Neuronal stem cell (in vitro differentiated cells): ENCODE results near the gene ASH1L.

Source experiments
- DNase-seq: peaks from one replicate; pipeline ENCODE4 v3.0.0-alpha.2; 2013; ENCODE audit warnings: low spot score
- H2AFZ ChIP-seq: one replicate; pipeline ENCODE4 v1.6.1; 2013; ENCODE audit warnings: mild to moderate bottlenecking, low read length, inconsistent platforms
- H2AK5ac ChIP-seq: 2 replicates; pipeline ENCODE4 v1.6.1; 2013; ENCODE audit warnings: low read depth, mild to moderate bottlenecking, inconsistent platforms, low read length, moderate library complexity, mixed read lengths
- H2BK120ac ChIP-seq: 2 replicates; pipeline ENCODE4 v1.6.1; 2013; ENCODE audit warnings: low read depth, mild to moderate bottlenecking, inconsistent platforms, low read length, moderate library complexity, mixed read lengths
- H2BK12ac ChIP-seq: one replicate; pipeline ENCODE4 v1.6.1; 2013; ENCODE audit warnings: low read length, inconsistent platforms
- H2BK15ac ChIP-seq: 2 replicates; pipeline ENCODE4 v1.6.1; 2013; ENCODE audit warnings: mild to moderate bottlenecking, low read length, inconsistent platforms, mixed read lengths
- H2BK5ac ChIP-seq: one replicate; pipeline ENCODE4 v1.6.1; 2013; ENCODE audit warnings: inconsistent platforms, mild to moderate bottlenecking, low read length, moderate library complexity
- H3K14ac ChIP-seq: one replicate; pipeline ENCODE4 v1.6.1; 2013; ENCODE audit warnings: low read length, inconsistent platforms
- H3K18ac ChIP-seq: 2 replicates; pipeline ENCODE4 v1.6.1; 2013; ENCODE audit warnings: low read length, inconsistent platforms
- H3K23ac ChIP-seq: 2 replicates; pipeline ENCODE4 v1.6.1; 2013; ENCODE audit warnings: low read depth, mild to moderate bottlenecking, mixed read lengths, low read length, inconsistent platforms; ENCODE audit not compliant: poor library complexity
- H3K27ac ChIP-seq: replicated peaks from 3 replicates; pipeline ENCODE4 v1.5.1; 2013; ENCODE audit warnings: low read length, inconsistent platforms
- H3K27me3 ChIP-seq, 3 experiments: 2 replicates each; pipeline ENCODE4 v1.6.1; 2013; ENCODE audit warnings: low read length in 3 of 3, mild to moderate bottlenecking in 2 of 3, inconsistent platforms in 1 of 3, low read depth in 1 of 3, mixed read lengths in 1 of 3, moderate library complexity in 1 of 3; ENCODE audit not compliant: control insufficient read depth in 3 of 3, insufficient read depth in 3 of 3
- H3K36me3 ChIP-seq, 2 donors: replicated peaks in 1 of 2; 2 replicates each; pipeline ENCODE4 v1.6.1; 2013; ENCODE audit warnings: low read length in 2 of 2; ENCODE audit not compliant: control insufficient read depth in 2 of 2, insufficient read depth in 2 of 2
- H3K4ac ChIP-seq: 2 replicates; pipeline ENCODE4 v1.6.1; 2013; ENCODE audit warnings: inconsistent platforms, mild to moderate bottlenecking, low read length, moderate library complexity
- H3K4me1 ChIP-seq, 2 donors: 1 replicate in 1 of 2; 2 replicates in 1 of 2; pipeline ENCODE4 v1.6.1; 2013; ENCODE audit warnings: low read length in 2 of 2, low read depth in 1 of 2; ENCODE audit not compliant: control insufficient read depth in 2 of 2, insufficient read depth in 1 of 2
- H3K4me2 ChIP-seq: one replicate; pipeline ENCODE4 v1.6.1; 2013; ENCODE audit warnings: mild to moderate bottlenecking, low read length, inconsistent platforms; ENCODE audit not compliant: insufficient read depth, poor library complexity, severe bottlenecking
- H3K4me3 ChIP-seq, 2 donors: 2 replicates each; pipeline ENCODE4 v1.5.1; 2013; ENCODE audit warnings: low read length in 2 of 2, mild to moderate bottlenecking in 2 of 2, inconsistent platforms in 1 of 2, moderate library complexity in 1 of 2
- H3K79me1 ChIP-seq: one replicate; pipeline ENCODE4 v1.6.1; 2013; ENCODE audit warnings: low read depth, mild to moderate bottlenecking, inconsistent platforms, low read length, moderate library complexity
- H3K9ac ChIP-seq: one replicate; pipeline ENCODE4 v1.6.1; 2013; ENCODE audit warnings: mild to moderate bottlenecking, low read depth, low read length, inconsistent platforms; ENCODE audit not compliant: poor library complexity
- H3K9me3 ChIP-seq, 2 donors: replicated peaks in 1 of 2; 2 replicates each; pipeline versions ENCODE3 to v1.6.1; 2013; ENCODE audit warnings: low read length in 2 of 2, mild to moderate bottlenecking in 2 of 2, inconsistent platforms in 1 of 2, low read depth in 1 of 2, mixed read lengths in 1 of 2, moderate library complexity in 1 of 2; ENCODE audit not compliant: control insufficient read depth in 2 of 2, insufficient read depth in 1 of 2
- H4K8ac ChIP-seq: one replicate; pipeline ENCODE4 v1.6.1; 2013; ENCODE audit warnings: low read depth, mild to moderate bottlenecking, inconsistent platforms, low read length, moderate library complexity
- H4K91ac ChIP-seq: one replicate; pipeline ENCODE4 v1.6.1; 2013; ENCODE audit warnings: low read length, low read depth, mild to moderate bottlenecking, inconsistent platforms; ENCODE audit not compliant: poor library complexity
- WGBS, 2 donors: extraction: QIAGEN DNeasy Blood & Tissue Kit; methylation state at CpG; one replicate each; pipeline ENCODE4 v1.1.7; 2013; ENCODE audit warnings: missing lambda C conversion rate in 2 of 2, mixed read lengths in 1 of 2; ENCODE audit not compliant: insufficient read length in 2 of 2, insufficient replicate concordance in 1 of 2; ENCODE audit errors: extremely low coverage in 2 of 2; 5-methylcytosine and 5-hydroxymethylcytosine counted together

Gene ASH1L

DNA sequence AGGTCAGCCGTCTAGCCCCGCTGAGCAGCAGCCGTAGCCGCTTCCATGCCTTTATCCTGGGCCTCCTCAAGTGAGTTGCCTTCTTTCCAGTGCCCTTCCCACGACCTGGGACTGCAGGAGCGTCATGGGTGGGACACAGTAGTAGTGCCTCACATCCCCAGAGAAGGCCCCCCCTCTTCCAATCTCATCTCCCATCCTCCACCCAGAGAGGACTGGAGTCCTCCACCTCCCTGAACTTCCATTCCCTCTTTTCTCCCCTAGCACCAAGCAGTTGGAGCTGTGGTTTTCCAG, 237.1 kb downstream of the ASH1L start:
- H3K4me3 ChIP-seq: peak overlapping the region; percentile 76 to 90
- WGBS, 2 donors: no CpG with 5 or more reads among the region's 6 CpGs
- H2AK5ac ChIP-seq: peak overlapping the region; percentile 98
- DNase-seq: no peak
- no peaks in the 10 kb centered on the region for H3K9me3 ChIP-seq
- peaks cover 20 to 24% of the 10 kb centered on the region in 2 donors for H3K4me1 ChIP-seq
- H3K36me3 ChIP-seq: peaks cover 25 to 60% of the 10 kb centered on the region in 2 donors
- no peak overlapping the region for H2BK12ac ChIP-seq
- H4K8ac ChIP-seq: peak overlapping the region; percentile 96
- H3K27ac ChIP-seq: no peak overlapping the region
- peak overlapping the region; percentile 72 for H4K91ac ChIP-seq
- H3K9ac ChIP-seq: peak overlapping the region; percentile 98
- peak overlapping the region; percentile 53 for H2BK5ac ChIP-seq
- no peak overlapping the region for H2AFZ ChIP-seq
- peak overlapping the region; percentile 96 for H3K4me2 ChIP-seq
- H3K18ac ChIP-seq: peak overlapping the region; percentile 96
- peak overlapping the region; percentile 96 for H3K23ac ChIP-seq
- peak overlapping the region; percentile 53 for H3K4ac ChIP-seq
- H2BK120ac ChIP-seq: peak overlapping the region; percentile 5
- H3K27me3 ChIP-seq: no peaks in the 10 kb centered on the region
- peak overlapping the region; percentile 75 for H3K14ac ChIP-seq
- peaks cover 19% of the 10 kb centered on the region for H3K79me1 ChIP-seq
- H2BK15ac ChIP-seq: peak overlapping the region; percentile 75

DNA sequence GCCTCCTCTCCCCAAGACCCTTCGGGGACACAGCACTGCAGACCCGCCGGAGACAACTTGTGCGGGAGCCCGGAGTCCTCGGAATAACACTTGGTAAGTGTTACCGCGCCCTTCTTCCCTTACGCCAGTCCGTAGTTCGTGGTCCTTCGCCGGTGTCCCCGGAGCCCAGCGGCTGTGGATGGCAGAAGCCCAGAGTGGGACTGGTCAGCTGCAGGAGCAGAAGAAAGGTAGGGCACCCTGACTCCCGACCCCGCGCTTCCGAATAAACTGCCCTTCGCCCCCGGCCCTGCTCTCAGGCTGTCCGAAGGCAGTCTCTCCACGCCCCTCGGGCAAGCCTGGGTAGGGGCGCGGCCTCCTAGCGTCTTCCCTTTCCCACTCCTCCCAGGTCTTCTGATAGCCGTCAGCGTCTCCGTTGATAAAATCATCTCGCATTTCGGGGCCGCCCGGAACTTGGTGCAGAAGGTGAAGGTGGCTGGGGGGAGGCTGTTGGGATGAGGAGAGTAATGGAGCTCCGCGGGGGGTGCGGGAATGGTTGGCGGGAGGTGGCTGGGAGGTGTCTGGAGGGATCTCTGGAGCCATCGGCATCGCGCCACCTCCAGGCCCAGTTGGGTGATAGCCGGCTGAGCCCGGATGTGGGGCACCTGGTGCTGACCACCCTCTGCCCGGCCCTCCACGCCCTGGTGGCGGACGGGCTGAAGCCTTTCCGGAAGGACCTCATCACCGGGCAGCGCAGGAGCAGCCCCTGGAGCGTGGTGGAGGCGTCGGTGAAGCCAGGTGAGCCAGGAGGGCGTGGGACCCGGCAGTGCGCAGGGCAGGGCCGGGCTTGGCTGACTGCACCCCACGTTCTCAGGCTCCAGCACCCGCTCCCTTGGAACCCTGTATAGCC, 237.6 kb downstream of the ASH1L start:
- peak overlapping the region; percentile 94 for H3K14ac ChIP-seq
- H2BK15ac ChIP-seq: peak overlapping the region; percentile 97
- peaks cover 19% of the 10 kb centered on the region for H3K79me1 ChIP-seq
- peak overlapping the region; percentile 76 to 90 for H3K4me3 ChIP-seq
- peak overlapping the region; percentile 75 for H3K27ac ChIP-seq
- peak overlapping the region; percentile 92 for H2AFZ ChIP-seq
- peak overlapping the region; percentile 96 for H3K23ac ChIP-seq
- no peaks in the 10 kb centered on the region for H3K27me3 ChIP-seq
- H3K18ac ChIP-seq: peak overlapping the region; percentile 96
- H3K9me3 ChIP-seq: no peaks in the 10 kb centered on the region
- H2BK5ac ChIP-seq: peak overlapping the region; percentile 53
- peaks cover 21 to 60% of the 10 kb centered on the region in 2 donors for H3K36me3 ChIP-seq
- H3K4me2 ChIP-seq: peak overlapping the region; percentile 96
- H4K91ac ChIP-seq: peak overlapping the region; percentile 72
- DNase-seq: no peak
- peak overlapping the region; percentile 53 for H3K4ac ChIP-seq
- H2BK12ac ChIP-seq: peak overlapping the region; percentile 41
- no CpG with 5 or more reads among the region's 59 CpGs for WGBS, 2 donors
- H2AK5ac ChIP-seq: peak overlapping the region; percentile 98
- H4K8ac ChIP-seq: peak overlapping the region; percentile 96
- peak overlapping the region; percentile 98 for H3K9ac ChIP-seq
- H2BK120ac ChIP-seq: peak overlapping the region; percentile 5
- peaks cover 23 to 24% of the 10 kb centered on the region in 2 donors for H3K4me1 ChIP-seq

DNA sequence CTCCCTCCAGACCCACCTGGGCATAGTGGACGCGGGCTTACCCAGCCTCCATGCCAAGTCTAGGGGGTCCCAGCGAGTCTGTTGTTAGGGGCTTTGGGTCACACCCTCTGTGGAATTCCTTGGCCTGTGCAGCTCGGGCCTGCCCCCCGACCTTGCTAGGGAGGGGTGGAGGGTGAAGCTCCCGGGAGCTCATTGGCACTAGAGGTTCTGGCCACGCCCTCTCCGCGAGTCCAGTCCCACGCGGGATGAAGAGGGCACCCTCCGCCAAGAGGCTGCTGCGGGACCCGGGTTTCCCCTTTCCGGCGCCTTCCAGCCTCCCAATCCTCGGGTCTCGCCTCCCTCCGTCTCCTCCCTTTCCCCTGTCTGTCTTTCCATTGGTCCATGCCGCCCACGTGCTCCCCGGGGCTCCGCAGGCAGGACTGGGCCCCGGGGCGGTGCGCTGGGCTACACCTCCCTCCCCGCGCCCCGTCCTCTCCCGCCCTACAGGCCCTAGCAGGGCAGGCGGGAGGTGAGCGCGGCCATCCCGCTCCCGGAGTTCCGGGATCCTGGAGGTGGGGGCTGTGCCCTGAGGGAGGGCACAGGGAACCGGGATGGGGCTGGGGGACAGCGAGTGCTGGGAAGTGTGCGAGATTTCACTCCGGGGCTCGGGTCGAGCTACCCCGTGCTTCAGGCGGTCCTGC, 238.4 kb downstream of the ASH1L start:
- Histone ChIP-seq H3K27me3 (no peaks in the 10 kb centered on the region), H2BK12ac (peak overlapping the region; percentile 41), H3K18ac (peak overlapping the region; percentile 97), H2AFZ (peak overlapping the region; percentile 92), H2BK120ac (peak overlapping the region; percentile 5), H3K9me3 (no peaks in the 10 kb centered on the region), H3K79me1 (peaks cover 19% of the 10 kb centered on the region), H3K4me3 (peak overlapping the region; percentile 76 to 90), H3K4ac (no peak overlapping the region), H4K91ac (no peak overlapping the region), H3K9ac (peak overlapping the region; percentile 95), H2AK5ac (peak overlapping the region; percentile 85), H3K23ac (peak overlapping the region; percentile 92), H2BK15ac (peak overlapping the region; percentile 97), H4K8ac (no peak overlapping the region), H3K36me3 (peaks cover 27 to 64% of the 10 kb centered on the region in 2 donors), H2BK5ac (peak overlapping the region; percentile 89), H3K27ac (peak overlapping the region; percentile 98), H3K4me1 (peaks cover 24 to 25% of the 10 kb centered on the region in 2 donors), H3K4me2 (peak overlapping the region; percentile 96), H3K14ac (peak overlapping the region; percentile 94)
- peak; percentile 90 for DNase-seq
- WGBS, 2 donors: no CpG with 5 or more reads among the region's 44 CpGs

DNA sequence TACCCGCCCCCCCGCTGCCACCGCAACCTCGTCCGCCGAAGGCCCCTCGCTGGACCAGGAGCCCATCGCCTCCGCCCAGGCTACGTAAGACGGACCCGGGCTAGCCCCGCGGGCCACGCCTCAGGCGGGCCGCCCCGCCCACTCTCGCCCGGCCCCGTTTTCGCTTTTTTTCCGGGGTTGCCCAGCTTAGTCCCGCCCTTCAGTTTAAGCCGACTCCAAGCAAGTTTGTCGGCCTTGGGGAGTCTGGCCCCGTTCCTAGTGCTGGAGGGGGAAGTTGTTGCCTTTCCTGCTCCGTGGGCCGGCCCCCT, 238.9 kb downstream of the ASH1L start:
- H3K14ac ChIP-seq: peak overlapping the region; percentile 90

More for the DNA sequence above, 238.9 kb downstream of the ASH1L start:
- DNase-seq: peak; percentile 89
- Histone ChIP-seq H3K4me2 (peak overlapping the region; percentile 96), H4K8ac (no peak overlapping the region), H3K27ac (peak overlapping the region; percentile 98), H3K23ac (peak overlapping the region; percentile 92), H2BK120ac (no peak overlapping the region), H3K36me3 (peaks cover 32 to 65% of the 10 kb centered on the region in 2 donors), H2AFZ (peak overlapping the region; percentile 92), H3K79me1 (peaks cover 19% of the 10 kb centered on the region), H2BK15ac (no peak overlapping the region), H2AK5ac (peak overlapping the region; percentile 85), H3K9ac (peak overlapping the region; percentile 95), H4K91ac (no peak overlapping the region), H3K4me1 (peaks cover 24 to 25% of the 10 kb centered on the region in 2 donors), H3K18ac (peak overlapping the region; percentile 97), H2BK5ac (peak overlapping the region; percentile 89), H2BK12ac (no peak overlapping the region), H3K9me3 (no peaks in the 10 kb centered on the region), H3K4me3 (peak overlapping the region; percentile 76 to 90), H3K27me3 (no peaks in the 10 kb centered on the region), H3K4ac (no peak overlapping the region)
- WGBS, 2 donors: no CpG with 5 or more reads among the region's 29 CpGs
